Measurements from ENCODE around the gene TBXAS1. TPM values are rescaled to one million over a fixed set of nuclear protein-coding genes. Genes with fewer than 3 reads are reported as not detected.

Gene TBXAS1
- total RNA-seq, 2 experiments from 2014 or later, result 0.86 TPM; not detected in 1

DNA sequence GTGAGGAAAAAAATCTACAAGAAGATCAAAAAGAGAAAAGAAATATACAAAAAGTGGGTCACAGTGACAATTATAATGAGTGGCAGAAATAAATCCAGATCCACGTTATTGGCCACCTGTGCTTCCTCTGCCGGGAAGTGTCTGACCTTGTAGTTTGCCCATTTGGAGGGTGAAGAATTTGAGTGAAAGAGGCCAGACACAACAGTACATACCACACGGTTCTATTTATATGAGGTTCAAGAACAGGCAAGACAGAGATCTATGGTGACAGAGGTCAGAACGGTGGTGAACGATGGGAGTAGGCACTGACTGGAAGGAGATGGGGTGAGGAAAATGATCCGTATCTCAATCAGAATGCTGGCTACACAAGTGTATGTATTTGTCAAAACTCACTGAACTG is 216.6 kb downstream of the TBXAS1 start:
- Histone ChIP-seq H3K4me2 (ENCODE audit: low read length) (no peak overlapping the region), H3K79me2 (ENCODE audit: insufficient read depth, low read depth, low read length) (no peaks in the 10 kb centered on the region), H3K9me2 (ENCODE audit: insufficient read depth, low read length) (no peaks in the 10 kb centered on the region), H3K36me3 (ENCODE audit: insufficient read depth, low read length) (no peaks in the 10 kb centered on the region), H2AFZ (ENCODE audit: low read length) (no peak overlapping the region), H3K9me3 (ENCODE audit: low read length) (no peaks in the 10 kb centered on the region), H3K27ac (ENCODE audit: low read depth, low read length, poor library complexity, severe bottlenecking) (no peak overlapping the region), H3K4me1 (ENCODE audit: insufficient read depth, low read length, poor library complexity, severe bottlenecking) (no peaks in the 10 kb centered on the region), H4K20me1 (ENCODE audit: insufficient read depth, low read length) (no peaks in the 10 kb centered on the region), H3K4me3 (ENCODE audit: low read depth, low read length, poor library complexity, severe bottlenecking) (no peak overlapping the region)
- CTCF ChIA-PET (ENCODE audit: unreplicated experiment), result no interaction called here
- POLR2A ChIA-PET, result interaction anchor here (0.7 kb wide), 1 partner anchor 12 kb away, joined by 3 read pairs; no protein-coding TSS in a partner anchor
- intact Hi-C loops (cut with micrococcal nuclease; ENCODE audit: unreplicated experiment), result no loop called here
- DNase-seq (ENCODE audit: low spot score), result no peak
- BruUV-seq (replicated peaks), result no TSS peak
- TF ChIP-seq EZH2phosphoT487 (IDR thresholded peaks at IDR 0.05; ENCODE audit: borderline replicate concordance, low read depth, low read length), result no peak
- TF ChIP-seq, protein P1, sequence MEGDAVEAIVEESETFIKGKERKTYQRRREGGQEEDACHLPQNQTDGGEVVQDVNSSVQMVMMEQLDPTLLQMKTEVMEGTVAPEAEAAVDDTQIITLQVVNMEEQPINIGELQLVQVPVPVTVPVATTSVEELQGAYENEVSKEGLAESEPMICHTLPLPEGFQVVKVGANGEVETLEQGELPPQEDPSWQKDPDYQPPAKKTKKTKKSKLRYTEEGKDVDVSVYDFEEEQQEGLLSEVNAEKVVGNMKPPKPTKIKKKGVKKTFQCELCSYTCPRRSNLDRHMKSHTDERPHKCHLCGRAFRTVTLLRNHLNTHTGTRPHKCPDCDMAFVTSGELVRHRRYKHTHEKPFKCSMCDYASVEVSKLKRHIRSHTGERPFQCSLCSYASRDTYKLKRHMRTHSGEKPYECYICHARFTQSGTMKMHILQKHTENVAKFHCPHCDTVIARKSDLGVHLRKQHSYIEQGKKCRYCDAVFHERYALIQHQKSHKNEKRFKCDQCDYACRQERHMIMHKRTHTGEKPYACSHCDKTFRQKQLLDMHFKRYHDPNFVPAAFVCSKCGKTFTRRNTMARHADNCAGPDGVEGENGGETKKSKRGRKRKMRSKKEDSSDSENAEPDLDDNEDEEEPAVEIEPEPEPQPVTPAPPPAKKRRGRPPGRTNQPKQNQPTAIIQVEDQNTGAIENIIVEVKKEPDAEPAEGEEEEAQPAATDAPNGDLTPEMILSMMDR (conservative IDR thresholded peaks at IDR 0.05; ENCODE audit: low read length), result no peak

DNA sequence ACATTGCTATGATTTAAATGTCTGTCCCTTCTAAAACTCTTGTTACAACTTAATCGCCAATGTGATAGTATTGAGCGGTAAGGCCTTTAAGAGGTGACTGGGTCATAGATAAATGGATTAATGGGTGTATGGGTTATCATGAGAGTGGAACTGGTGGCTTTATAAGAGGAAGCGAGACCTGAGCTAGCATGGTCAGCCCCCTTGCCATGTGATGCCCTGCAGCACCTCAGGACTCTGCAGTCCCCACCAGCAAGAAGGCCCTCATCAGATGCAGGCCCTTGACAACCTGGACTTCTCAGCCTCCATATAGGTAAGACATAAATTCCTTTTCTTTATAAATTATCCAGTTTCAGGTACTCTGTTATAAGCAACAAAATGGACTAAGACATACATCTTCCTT is 218.1 kb downstream of the TBXAS1 start:
- TF ChIP-seq, protein P1 (conservative IDR thresholded peaks at IDR 0.05; ENCODE audit: low read length), result no peak
- no peak for TF ChIP-seq EZH2phosphoT487 (IDR thresholded peaks at IDR 0.05; ENCODE audit: borderline replicate concordance, low read depth, low read length)
- H3K4me2 ChIP-seq (ENCODE audit: low read length), result no peak overlapping the region
- intact Hi-C loops (cut with micrococcal nuclease; ENCODE audit: unreplicated experiment), result no loop called here
- no peak overlapping the region for H3K4me3 ChIP-seq (ENCODE audit: low read depth, low read length, poor library complexity, severe bottlenecking)
- H3K4me1 ChIP-seq (ENCODE audit: insufficient read depth, low read length, poor library complexity, severe bottlenecking), result no peaks in the 10 kb centered on the region
- no peaks in the 10 kb centered on the region for H3K36me3 ChIP-seq (ENCODE audit: insufficient read depth, low read length)
- no peaks in the 10 kb centered on the region for H3K79me2 ChIP-seq (ENCODE audit: insufficient read depth, low read depth, low read length)
- CTCF ChIA-PET (ENCODE audit: unreplicated experiment), result no interaction called here
- H2AFZ ChIP-seq (ENCODE audit: low read length), result no peak overlapping the region
- H3K9me2 ChIP-seq (ENCODE audit: insufficient read depth, low read length), result no peaks in the 10 kb centered on the region
- H3K27ac ChIP-seq (ENCODE audit: low read depth, low read length, poor library complexity, severe bottlenecking), result no peak overlapping the region
- BruUV-seq (replicated peaks), result no TSS peak
- no peak for DNase-seq (ENCODE audit: low spot score)
- no peaks in the 10 kb centered on the region for H3K9me3 ChIP-seq (ENCODE audit: low read length)
- POLR2A ChIA-PET, result interaction anchor here (0.7 kb wide), 1 partner anchor 88 kb away, joined by 4 read pairs; no protein-coding TSS in a partner anchor
- no peaks in the 10 kb centered on the region for H4K20me1 ChIP-seq (ENCODE audit: insufficient read depth, low read length)

DNA sequence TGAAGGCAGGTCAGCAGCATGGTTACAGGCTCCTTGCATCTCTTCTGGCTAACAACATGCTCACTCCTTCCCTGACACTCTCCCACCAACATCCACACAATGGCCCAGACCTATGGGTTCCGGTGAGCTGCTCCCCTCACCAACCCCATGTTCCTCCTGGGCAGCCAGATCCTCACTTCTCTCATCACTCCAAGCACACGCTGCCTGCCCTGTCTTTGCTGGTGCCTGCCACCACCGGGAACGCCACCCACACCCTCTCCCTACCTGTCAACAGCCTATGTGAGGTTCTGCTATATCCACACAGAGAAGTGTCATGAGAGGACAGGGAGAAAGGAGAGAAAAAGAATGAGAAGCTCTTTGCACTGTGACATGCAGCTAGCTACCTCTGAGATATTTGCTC is 219.1 kb downstream of the TBXAS1 start:
- BruUV-seq (replicated peaks), result no TSS peak
- Histone ChIP-seq H3K9me3 (ENCODE audit: low read length) (no peaks in the 10 kb centered on the region), H3K4me2 (ENCODE audit: low read length) (no peak overlapping the region), H2AFZ (ENCODE audit: low read length) (no peak overlapping the region), H4K20me1 (ENCODE audit: insufficient read depth, low read length) (no peaks in the 10 kb centered on the region), H3K36me3 (ENCODE audit: insufficient read depth, low read length) (no peaks in the 10 kb centered on the region), H3K27ac (ENCODE audit: low read depth, low read length, poor library complexity, severe bottlenecking) (no peak overlapping the region), H3K79me2 (ENCODE audit: insufficient read depth, low read depth, low read length) (no peaks in the 10 kb centered on the region), H3K9me2 (ENCODE audit: insufficient read depth, low read length) (no peaks in the 10 kb centered on the region), H3K4me3 (ENCODE audit: low read depth, low read length, poor library complexity, severe bottlenecking) (no peak overlapping the region), H3K4me1 (ENCODE audit: insufficient read depth, low read length, poor library complexity, severe bottlenecking) (no peaks in the 10 kb centered on the region)
- DNase-seq (ENCODE audit: low spot score), result no peak
- ChIA-PET POLR2A (no interaction called here), CTCF (ENCODE audit: unreplicated experiment) (no interaction called here)
- no peak for TF ChIP-seq EZH2phosphoT487 (IDR thresholded peaks at IDR 0.05; ENCODE audit: borderline replicate concordance, low read depth, low read length)
- TF ChIP-seq, protein P1 (conservative IDR thresholded peaks at IDR 0.05; ENCODE audit: low read length), result no peak
- intact Hi-C loops (cut with micrococcal nuclease; ENCODE audit: unreplicated experiment), result no loop called here
